Right atrium auricular region (tissue), 2 donors: ENCODE measurements around the gene CTSL. TPM values are rescaled to one million over a fixed set of nuclear protein-coding genes. Genes with fewer than 3 reads are reported as not detected.

Source experiments
- DNase-seq: peaks from one replicate; pipeline ENCODE4 v3.0.0-alpha.2; 2019; ENCODE audit warnings: low spot score
- H3K27ac ChIP-seq, 2 donors: fragments of 200-600 bp; sonication (generic); 1 replicate in 1 of 2; 2 replicates in 1 of 2; pipeline ENCODE4 v1.5.1; 2016 to 2019
- H3K27me3 ChIP-seq, 2 donors: fragments of 200-600 bp; sonication (generic); one replicate each; pipeline versions ENCODE4 v1.5.1 to v1.6.0; 2017 to 2019
- H3K36me3 ChIP-seq: fragments of 200-600 bp; sonication (generic); one replicate; pipeline ENCODE4 v1.5.1; 2016
- H3K4me1 ChIP-seq, 2 donors: fragments of 200-600 bp; sonication (generic); one replicate each; pipeline versions ENCODE4 v1.5.1 to v1.6.0; 2017 to 2019
- H3K4me3 ChIP-seq, 2 donors: fragments of 200-600 bp; sonication (generic); 1 replicate in 1 of 2; 2 replicates in 1 of 2; pipeline ENCODE4 v1.5.1; 2017 to 2019; ENCODE audit warnings: mild to moderate bottlenecking in 1 of 2, moderate library complexity in 1 of 2
- H3K9me3 ChIP-seq, 2 donors: fragments of 200-600 bp; sonication (generic); one replicate each; pipeline ENCODE4 v1.5.1; 2019
- CTCF ChIP-seq, 2 donors: fragments of 200-600 bp; sonication (generic); IDR thresholded peaks; one replicate each; pipeline ENCODE4 v1.5.1; 2019; ENCODE audit warnings: antibody characterized with exemption in 2 of 2
- total RNA-seq, 2 donors: library from RNA; depleted of rRNA; stranded (reverse); fragments of >200 nt; gene quantifications; one replicate each; pipeline ENCODE4 v1.1.0, GENCODE V29; 2016

CTSL gene
- total RNA-seq, 2 donors from 2014 or later: 122 to 169 TPM

- Histone ChIP-seq H3K9me3 (no peaks in the 10 kb centered on the region), H3K27me3 (no peaks in the 10 kb centered on the region), H3K4me3 (no peak overlapping the region), H3K27ac (no peak overlapping the region), H3K4me1 (peaks cover 0 to 12% of the 10 kb centered on the region in 2 donors), H3K36me3 (no peaks in the 10 kb centered on the region)
- TF ChIP-seq CTCF (IDR thresholded peaks at IDR 0.05): no peak
- peak; percentile 40 for DNase-seq
Observed at GRCh38 chr9:87681271-87682061, 44.5 kb upstream of the CTSL start.

GRCh38 chr9:87682085-87682484 is 43.8 kb upstream of the CTSL start:
- Histone ChIP-seq H3K36me3 (no peaks in the 10 kb centered on the region), H3K9me3 (no peaks in the 10 kb centered on the region), H3K27me3 (no peaks in the 10 kb centered on the region), H3K27ac (no peak overlapping the region), H3K4me1 (peaks cover 0 to 6% of the 10 kb centered on the region in 2 donors), H3K4me3 (no peak overlapping the region)
- DNase-seq: peak; percentile 36
- no peak for TF ChIP-seq CTCF (IDR thresholded peaks at IDR 0.05)

GRCh38 chr9:87682618-87683017 is 43.3 kb upstream of the CTSL start:
- Histone ChIP-seq H3K27ac (no peak overlapping the region), H3K27me3 (no peaks in the 10 kb centered on the region), H3K36me3 (no peaks in the 10 kb centered on the region), H3K9me3 (no peaks in the 10 kb centered on the region), H3K4me3 (no peak overlapping the region), H3K4me1 (peaks cover 0 to under 1% of the 10 kb centered on the region in 2 donors)
- no peak for TF ChIP-seq CTCF (IDR thresholded peaks at IDR 0.05)
- peak; percentile 28 for DNase-seq

- H3K4me3 ChIP-seq: no peak overlapping the region
- DNase-seq: peak; percentile 55
- no peaks in the 10 kb centered on the region for H3K4me1 ChIP-seq
- H3K36me3 ChIP-seq: no peaks in the 10 kb centered on the region
- no peak overlapping the region for H3K27ac ChIP-seq
- no peak for TF ChIP-seq CTCF (IDR thresholded peaks at IDR 0.05)
- H3K9me3 ChIP-seq: no peaks in the 10 kb centered on the region
- H3K27me3 ChIP-seq: no peaks in the 10 kb centered on the region
Observed at GRCh38 chr9:87683751-87684626, 41.9 kb upstream of the CTSL start.

- Histone ChIP-seq H3K27me3 (no peaks in the 10 kb centered on the region), H3K27ac (no peak overlapping the region), H3K4me1 (no peaks in the 10 kb centered on the region), H3K9me3 (no peaks in the 10 kb centered on the region), H3K36me3 (no peaks in the 10 kb centered on the region), H3K4me3 (no peak overlapping the region)
- peak; percentile 74 to 83 for TF ChIP-seq CTCF (IDR thresholded peaks at IDR 0.05)
- DNase-seq: peak; percentile 59
Observed at GRCh38 chr9:87684627-87685219, 41.2 kb upstream of the CTSL start.
